ENCODE measurements around the gene SH2D2A.

Gene SH2D2A

DNA sequence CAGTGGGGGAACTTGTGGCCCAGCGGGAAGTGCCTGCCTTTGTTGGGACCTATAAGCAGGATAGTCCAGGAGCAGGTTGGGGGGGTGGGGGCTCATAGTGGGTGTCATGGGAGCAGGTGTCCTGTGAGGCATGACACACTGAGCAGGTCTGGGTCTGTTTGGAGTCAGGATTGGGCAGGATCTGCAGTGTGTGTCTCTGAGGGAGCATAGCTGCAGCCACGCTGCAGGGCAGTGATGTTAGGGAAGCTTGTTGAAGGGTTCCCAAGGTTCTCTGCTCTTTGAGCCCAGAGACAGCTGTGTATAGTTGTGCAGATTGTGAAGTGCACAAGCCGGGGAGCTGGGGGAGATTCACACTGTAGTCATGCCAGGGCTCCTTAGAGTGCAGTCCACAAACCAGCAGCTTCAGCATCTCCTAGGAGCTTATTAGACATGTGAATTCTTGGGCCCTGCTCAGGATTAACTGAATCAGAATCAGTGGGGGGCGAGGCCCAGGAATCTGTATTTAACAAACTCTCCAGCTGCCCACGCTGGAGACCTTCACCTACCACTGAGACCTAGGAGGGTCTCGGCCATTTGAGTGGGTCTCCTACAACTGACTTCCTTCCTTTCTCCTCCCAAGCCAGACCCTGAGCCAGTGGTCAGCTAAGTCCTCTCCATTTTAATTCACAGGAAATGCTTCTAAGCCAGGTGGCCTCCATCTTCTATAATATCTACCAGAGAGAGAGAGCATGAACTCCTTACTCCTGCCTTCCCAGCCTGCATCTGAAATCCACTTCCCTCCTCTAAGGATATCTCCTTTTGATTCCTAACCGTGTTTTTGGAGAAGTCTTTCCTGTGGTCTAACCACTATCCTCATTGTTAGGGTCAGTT lies 31.2 kb upstream of the SH2D2A start:
- DNase-seq (ENCODE audit: low read depth in 2 of 2): no peak

DNA sequence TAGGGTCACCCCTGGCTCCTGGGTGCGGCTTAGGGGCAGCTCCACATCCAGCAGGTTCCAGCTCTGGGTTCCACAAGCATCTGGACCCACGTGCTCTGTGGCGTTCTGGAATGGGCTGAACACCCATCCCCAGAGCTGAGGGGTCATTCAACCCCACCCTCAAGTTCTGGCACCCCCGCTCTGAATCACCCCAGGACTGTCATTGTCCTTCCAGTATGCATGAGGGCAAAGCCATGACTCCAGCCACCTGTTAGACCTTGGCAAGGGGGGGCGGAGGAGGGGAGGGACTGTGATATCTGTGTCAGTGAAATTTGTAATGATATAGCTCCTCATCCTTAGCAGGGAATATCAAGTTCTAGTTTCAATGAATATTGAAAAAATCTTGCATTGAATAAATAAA lies 30.0 kb upstream of the SH2D2A start:
- no peak for DNase-seq (ENCODE audit: low read depth in 2 of 2)

DNA sequence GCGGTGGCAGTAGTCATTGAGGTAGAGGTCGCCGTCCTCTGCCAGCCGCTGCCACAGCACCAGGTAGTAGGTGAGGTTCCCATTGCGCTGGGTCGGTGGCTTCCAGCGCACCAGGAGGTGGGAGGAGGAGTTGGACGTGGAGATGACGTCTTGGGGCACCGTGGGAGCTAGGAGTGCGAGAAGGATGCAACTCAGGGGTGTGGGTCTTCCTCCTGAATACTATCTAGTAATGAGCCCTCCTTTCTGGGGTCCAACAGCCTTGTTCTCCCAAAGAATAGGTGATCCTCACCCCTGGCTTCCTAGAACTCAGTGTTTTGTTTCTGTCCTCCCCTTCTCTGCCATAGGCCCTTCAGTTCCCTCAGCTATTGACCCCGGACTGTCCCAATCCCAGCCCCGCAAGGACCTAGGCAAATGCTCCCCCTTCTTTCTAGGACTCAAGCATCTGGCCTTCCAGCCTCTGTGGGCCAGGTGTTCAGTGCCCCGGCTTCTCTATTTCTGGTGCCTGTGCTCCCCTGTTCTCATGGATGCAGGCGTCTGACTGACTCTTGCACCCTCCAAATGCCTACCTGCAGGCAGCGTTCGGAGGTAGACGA lies 29.4 kb upstream of the SH2D2A start:
- DNase-seq (ENCODE audit: low read depth in 2 of 2): no peak

DNA sequence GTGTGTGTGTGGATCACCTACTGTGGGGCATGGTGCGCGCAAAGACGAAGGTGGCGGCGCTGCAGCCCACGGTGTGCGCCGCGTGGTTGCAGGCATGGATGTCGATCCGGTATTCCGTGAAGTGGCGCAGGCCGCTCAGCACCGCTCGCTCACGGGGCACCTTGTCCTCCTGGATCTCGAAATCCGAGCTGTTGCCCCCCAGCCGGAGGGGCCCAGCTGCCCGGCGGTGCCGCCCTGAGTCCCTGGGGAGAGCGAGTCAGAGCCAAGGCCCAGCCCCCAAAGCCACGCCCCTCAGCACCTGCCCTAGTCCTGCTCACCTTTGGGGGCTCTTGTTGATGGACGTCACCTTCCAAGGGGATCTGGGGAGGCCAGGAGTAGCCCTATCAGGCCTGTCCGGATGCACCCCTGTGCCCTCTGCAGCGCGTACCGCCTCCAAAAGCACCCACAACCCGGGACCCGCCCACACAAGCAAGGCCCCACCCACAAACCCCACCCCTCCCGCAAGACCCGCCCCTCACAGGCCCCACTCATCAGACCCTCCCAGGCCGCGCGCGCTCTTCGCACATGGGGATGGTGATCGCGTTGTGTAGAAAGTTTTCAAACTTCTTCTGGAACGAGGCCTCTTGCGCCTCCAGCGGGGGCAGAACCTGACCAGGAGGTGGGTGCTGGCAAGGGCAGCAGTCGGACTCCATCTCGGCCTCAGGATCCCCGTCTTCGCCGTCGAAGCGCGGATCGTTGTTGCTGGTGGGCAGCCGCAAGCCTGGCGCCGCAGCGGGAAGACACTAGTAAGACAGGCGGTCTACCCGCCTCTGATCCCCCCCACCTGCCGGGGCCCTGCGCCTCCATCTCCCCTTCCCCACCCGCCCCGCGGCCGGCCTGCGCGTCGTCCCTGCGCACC lies 28.7 kb upstream of the SH2D2A start:
- no peak for DNase-seq (ENCODE audit: low read depth in 2 of 2)

DNA sequence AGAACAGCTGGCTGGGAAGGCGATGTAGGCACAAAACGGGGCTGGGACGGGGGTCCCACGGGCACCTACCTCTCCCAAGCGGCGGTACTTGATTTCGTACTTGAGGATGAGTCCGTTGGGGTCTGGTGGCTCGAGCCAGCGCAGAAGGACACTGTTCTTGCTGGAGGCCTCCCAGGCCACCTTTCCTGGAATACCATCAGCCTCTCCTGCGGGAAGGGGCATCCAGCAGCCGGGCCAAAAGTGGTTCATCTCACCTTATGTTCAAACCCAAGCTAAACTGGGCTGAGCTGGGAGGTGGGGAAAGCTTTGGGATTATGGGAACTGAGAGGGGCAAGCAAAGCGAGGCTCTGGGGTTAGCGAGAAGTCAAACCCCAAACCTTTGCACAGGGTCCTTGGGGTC lies 28.0 kb upstream of the SH2D2A start:
- DNase-seq (ENCODE audit: low read depth in 2 of 2): no peak

DNA sequence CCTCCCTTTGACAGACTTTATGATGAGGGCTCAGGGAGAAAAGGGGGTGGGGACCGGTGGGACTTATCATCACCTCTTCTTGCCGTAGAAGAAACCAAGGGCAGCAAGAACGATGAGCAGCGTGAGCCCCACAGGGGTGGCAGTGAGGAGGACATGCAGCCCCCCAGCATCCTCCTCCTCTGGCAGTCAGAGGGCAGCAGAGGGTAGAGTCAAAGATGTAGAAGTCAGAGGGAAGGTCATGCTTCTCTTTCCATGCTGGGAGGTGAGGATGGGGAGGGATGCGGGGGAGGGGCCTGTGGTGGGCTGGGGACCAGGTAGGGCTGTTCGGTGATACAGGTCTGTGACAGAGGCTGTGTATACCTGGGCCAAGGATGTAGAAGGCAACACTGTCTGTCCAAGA lies 27.5 kb upstream of the SH2D2A start:
- DNase-seq (ENCODE audit: low read depth in 2 of 2): no peak

DNA sequence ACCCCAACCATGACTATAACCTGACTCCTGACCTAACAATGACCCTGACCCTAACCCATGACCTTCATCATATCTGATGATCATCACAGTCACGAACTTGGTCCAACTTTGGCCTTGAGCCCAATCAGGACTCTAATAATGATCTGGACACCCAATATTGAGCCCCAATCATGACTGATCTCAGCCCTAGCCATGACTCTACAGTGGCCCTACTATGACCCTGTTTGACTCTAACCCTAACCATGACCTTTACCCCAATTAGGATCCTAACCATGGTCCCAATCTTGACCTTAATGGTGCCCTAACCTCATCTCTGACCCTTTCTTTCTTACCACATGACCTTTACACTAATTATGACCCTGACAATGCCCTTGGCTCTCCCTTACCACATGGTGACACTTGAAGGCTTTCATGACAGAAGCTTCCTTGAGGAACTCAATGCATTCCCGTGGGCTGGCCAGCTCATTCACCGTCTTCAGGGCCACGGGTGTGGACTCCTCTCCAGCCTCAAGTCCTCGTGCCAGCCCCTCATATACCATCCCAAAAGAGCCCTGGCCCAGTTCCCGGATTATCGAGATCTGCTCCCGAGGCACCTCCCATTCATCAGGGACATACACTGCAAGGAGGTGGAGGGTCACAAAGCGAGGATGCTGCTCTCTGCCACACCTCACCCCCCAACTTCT lies 26.1 kb upstream of the SH2D2A start:
- DNase-seq (ENCODE audit: low read depth in 2 of 2): no peak

DNA sequence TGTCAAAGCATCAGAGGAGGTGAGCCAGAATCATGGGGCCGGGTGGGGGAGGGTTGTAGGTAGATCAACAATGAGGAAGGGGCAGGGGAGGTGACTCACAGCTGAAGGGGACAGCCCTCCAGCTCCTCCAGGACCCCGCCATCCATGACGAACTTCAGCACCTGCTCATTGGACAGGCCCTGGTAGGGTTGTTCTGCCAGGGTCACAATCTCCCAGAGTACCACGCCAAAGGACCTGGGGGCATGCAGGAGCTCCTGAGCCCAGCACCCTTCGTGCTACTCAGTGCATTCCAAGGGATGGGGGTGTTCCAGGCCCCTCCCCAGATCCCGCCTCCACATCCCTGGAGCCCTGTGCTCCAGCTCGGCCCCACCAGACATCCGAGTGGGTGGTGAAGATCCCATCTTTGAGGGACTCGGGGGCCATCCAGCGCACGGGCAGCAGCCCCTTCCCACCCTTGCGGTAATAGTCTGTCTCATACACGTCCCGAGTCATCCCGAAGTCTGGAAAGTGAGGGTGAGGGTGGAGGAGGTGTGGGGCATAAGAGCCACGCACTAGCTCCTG lies 24.7 kb upstream of the SH2D2A start:
- no peak for DNase-seq (ENCODE audit: low read depth in 2 of 2)

DNA sequence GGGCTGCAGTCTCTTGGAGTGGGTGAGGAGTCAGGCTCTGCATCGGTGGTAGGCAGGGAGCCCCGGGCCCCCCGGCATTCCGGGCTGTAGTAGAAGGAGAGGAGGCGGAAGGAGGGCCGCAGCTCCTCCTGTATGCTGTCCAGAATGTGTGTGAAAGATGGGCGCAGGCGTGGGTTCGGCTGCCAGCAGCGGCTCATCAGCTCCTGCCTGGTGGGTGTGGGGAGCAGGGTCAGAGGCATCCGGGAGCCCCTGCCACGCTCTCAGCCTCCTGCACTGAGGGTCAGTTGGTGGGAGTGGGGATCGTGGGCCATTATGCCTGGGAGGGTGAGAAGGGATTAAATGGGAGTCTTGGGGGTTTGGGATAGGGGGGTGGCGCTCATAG lies 24.2 kb upstream of the SH2D2A start:
- no peak for DNase-seq (ENCODE audit: low read depth in 2 of 2)

DNA sequence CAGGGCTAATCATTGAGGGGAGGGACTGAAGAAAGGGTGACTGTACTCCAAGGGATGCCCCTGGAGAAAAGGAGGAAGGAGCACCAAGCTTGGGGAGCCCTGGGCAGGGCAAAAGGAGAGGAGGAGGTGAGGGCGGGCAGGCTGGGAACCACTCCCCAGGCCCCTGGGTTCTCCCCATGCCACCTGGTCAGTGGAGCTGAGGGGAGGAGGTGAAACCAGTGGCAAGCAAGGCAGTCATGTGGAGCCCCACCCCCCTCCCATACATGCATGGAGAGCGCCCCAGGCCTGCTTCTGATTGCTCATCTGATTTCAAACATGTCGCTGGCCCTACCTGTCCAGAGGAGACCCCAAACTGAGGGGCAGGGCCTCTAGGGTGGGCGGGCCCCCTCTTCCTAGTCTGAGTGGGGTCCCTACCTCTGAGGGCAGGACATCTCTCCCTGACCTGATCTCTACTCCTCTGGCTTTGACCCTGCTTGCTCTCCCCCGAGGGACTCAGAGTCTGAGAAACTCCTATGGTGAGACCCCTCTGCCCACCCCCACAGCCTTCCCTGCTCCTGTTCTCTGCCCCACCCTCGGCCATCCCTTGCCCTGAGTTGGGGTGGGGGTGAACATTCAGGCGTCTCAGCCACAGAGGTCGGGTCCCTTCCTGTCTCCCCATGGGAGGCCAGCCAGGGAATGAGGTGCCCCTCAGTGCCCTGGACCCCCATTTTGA lies 23.7 kb upstream of the SH2D2A start:
- DNase-seq (ENCODE audit: low read depth in 2 of 2): no peak

DNA sequence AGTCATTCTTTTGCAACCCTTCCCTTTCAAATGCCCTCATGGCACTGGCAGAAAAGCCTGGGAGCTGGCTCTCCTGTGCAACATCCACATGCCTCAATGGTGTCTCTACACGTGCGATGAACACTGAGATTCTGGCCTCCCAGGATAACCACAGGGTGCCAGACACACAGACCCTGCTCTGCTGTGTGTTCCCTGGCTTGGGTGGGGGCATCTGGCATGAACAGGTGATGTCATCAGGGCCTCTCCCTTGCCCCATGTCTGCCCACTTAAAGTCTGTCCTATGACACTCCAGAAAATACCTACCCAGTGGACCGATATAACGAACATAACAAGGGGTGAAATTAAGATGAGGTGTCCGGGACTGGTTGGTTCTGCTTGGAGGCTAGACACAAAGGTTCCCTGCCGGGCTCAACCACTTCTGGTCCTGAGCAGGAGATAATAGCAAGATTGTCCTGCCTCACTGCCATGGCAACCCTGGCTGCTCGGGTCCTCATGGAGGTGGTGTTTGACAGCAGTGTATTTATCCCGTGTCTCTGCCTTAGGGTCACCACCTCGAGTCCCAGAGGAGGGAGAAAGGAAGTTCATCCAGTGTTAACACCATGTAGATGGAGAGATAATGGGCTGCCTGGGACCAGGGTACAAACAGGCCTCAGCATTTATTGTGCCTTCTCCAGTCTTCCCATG lies 22.9 kb upstream of the SH2D2A start:
- no peak for DNase-seq (ENCODE audit: low read depth in 2 of 2)

DNA sequence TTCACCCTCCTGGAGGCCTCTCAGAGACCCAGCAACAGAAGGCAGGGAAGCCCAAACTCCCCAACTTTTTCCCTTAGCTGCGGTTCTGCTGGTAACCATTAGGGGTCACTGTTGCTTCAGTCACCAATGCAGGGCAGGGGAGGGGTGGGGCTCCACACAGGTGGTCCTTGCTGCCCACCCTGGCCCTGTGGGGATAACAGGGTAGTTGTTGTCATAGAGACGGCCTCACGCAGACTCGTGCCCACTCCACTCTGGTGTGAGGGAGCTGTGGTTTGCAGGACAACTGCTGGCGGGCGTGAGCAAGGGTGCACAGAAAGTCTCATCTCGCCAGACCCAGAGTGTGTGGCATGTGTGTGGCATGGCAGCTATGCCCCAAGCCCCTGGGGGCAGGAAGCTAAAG lies 22.3 kb upstream of the SH2D2A start:
- no peak for DNase-seq (ENCODE audit: low read depth in 2 of 2)

DNA sequence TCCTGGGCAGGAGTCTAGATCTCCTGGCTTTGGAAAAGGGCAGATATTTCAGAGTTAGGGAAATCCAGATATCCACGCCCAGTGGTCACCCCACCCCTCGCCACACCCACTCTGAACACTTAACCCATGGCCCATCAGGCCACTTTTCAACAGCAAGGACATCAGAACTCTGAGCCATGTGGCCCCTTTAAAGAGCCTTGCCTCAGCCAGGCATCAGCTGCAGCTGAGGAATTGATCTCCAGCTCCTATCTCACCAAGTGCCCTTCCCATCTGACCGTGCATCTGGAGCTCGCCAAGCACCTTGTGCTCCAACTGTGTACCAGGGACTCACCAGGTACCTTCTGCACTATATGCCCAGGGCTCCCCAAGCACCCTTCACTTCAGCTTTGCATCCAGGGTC lies 20.2 kb upstream of the SH2D2A start:
- no peak for DNase-seq (ENCODE audit: low read depth in 2 of 2)

DNA sequence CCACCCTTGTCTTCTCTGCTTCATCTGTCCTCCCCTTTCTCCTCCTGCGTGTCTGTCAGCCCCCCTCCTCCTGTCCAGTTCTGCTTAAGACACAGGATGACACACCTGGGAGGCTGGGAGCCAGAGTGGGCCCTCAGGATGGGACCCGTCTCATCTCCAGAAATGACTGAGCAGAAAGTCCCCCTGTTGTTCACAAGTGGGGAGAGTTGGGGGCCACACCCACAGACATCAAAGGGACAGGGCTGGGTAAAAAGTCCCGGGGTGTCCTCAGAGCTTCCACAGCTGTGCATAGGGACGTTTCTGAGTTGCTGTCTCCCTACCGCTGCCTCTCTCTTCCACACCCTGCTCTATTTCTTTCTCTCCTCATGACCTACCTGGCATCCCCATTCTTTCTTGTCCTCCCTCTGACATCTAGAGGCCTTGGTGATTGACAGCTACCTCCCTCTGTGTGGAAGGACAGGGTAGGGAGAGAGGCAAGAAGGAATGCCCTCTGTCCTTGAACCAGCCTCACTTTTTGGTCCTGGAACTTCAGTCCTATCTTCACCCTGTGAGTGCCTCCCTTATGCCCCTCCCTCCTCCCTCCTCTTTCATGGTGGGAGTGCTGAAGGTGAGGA lies 19.5 kb upstream of the SH2D2A start:
- DNase-seq (ENCODE audit: low read depth in 2 of 2): no peak

DNA sequence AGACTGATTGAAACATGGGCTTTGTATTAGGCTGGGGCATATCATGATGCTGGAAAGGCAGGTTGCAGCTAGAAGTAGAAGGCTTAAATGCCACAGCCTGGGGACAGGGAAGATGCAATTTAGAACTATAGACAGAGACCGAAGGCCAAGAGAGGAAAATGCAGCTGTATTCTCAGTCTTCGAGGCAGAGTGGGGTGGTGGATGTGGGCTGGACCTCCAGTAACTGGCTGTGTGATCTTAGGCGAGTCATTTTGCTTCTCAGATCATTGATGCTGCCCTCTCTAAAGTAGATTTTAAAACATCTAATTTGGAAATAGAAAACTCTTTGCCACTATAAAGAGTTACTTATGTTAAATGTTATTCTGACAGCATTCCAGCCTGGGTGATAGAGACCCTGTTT lies 17.7 kb upstream of the SH2D2A start:
- no peak for DNase-seq (ENCODE audit: low read depth in 2 of 2)

DNA sequence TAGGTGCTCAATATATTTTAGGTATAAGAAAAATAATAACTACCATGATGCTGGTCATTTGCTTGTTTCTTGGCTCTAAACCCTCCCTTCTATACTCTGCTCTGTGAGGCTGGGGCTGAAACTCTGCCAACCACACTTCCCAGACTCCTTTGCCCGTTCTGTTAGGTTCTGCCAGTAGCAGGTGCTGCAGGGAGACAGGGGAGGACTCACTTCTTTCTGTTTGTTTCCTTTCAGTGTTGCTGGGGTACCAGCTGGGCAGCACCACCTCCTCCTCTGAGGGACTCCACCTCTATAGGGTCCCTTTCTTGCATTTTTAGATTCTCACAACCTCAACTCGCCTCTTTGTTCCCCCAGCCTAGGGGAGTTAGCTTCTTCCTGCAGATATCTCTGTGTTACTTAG lies 17.0 kb upstream of the SH2D2A start:
- no peak for DNase-seq (ENCODE audit: low read depth in 2 of 2)

DNA sequence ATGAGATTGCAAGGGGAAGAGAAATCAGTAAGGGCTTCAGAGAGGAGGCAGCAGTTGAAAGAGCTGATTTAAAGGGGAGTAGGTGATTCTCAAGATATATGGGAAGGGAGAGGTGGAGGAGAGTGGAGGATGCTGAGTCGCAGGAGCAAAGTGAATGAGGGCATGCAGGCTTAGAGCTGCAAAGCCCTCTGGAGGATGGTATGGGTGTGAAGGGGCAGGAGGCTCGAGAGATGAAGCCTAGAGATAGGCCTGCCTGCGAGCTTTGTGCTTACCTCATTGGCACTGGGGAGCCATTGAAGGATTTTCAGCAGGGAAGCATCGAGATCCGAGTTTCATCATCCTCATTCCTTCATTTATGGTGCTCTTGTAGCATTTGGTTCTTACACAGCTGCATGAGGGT lies 15.8 kb upstream of the SH2D2A start:
- no peak for DNase-seq (ENCODE audit: low read depth in 2 of 2)

DNA sequence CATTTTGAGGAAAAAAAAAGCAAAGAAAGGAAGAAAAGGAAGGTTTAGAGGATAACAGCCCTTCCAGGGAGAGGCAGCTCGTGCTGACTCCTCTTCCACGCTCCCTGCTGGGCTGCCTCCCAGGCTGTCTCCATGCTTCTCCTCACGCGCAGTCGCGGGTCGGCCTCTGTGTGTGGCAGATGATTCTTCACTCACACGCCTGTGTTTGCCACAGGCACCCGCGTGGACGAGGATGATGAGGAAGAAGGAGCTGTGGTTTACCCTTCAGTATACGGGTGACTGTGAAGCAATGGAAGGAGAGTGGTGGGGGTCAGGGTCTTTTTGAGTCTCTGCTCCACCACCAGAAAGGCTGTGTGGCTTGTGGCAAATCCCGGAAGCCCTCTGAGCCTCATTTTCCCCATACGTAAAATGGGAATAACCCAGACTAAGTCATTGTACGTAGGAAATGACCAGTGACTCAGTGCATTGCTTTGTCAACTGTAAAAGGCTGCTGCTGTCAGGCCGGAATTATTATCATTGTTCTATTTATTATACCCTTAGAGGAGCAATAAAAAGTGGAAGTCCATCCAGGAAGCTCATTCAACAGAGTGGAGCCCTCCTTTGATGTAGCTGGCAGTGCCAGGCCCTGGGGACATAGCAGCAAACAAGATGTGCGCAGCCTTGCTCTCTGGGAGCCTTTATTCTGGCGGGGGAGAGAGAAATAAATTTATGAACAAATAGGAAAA lies 11.9 kb upstream of the SH2D2A start:
- DNase-seq (ENCODE audit: low read depth in 2 of 2): no peak

DNA sequence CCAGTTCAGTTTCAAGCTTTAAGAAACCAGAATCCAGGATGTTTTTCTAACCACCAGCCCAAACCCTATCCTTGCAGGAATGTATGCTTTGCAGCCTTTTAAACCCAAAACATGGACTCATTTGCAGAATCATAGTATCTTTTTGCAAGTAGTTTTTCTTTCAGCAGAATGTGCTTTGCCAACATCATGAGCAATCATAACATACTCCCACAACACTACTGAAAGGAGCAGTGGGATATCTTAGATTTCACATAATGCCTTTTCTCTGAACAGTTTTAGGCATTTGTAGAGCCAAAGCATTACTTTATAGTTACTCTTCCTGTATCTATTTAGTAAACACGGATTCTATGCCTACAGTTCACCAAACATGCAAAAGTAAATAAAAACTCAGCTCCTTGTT lies 10.0 kb upstream of the SH2D2A start:
- DNase-seq (ENCODE audit: low read depth in 2 of 2): no peak

Measured in stimulated activated CD8-positive, alpha-beta memory T cell treated with anti-CD3 and anti-CD28 coated beads, Interleukin-15, amount 100 ng/mL, for 4 hours (primary cell).